Spleen (tissue), 11 donors: ENCODE measurements around the gene RFXANK. TPM values are rescaled to one million over a fixed set of nuclear protein-coding genes. Genes with fewer than 3 reads are reported as not detected.

ENCODE experiments used
- DNase-seq: peaks from one replicate; pipeline ENCODE4 v3.0.0-alpha.2; 2020
- H3K27ac ChIP-seq, 8 donors: fragments of 200-600 bp; sonication (generic) in 7 of 8; 1 replicate in 4 of 8; 2 replicates in 4 of 8; pipeline versions ENCODE4 v1.5.0 to v1.8.0; 2016 to 2021; ENCODE audit warnings: inconsistent platforms in 4 of 8, mild to moderate bottlenecking in 4 of 8, moderate library complexity in 1 of 8
- H3K27me3 ChIP-seq, 7 donors: fragments of 200-600 bp; sonication (generic) in 6 of 7; replicated peaks in 1 of 7; 1 replicate in 4 of 7; 2 replicates in 3 of 7; pipeline versions ENCODE4 v1.5.0 to v1.8.0; 2016 to 2021; ENCODE audit warnings: inconsistent platforms in 3 of 7, mild to moderate bottlenecking in 1 of 7
- H3K36me3 ChIP-seq, 6 donors: fragments of 200-600 bp; sonication (generic) in 5 of 6; 1 replicate in 4 of 6; 2 replicates in 2 of 6; pipeline versions ENCODE4 v1.5.0 to v1.8.0; 2016 to 2021; ENCODE audit warnings: inconsistent platforms in 2 of 6
- H3K4me1 ChIP-seq, 6 donors: fragments of 200-600 bp; sonication (generic) in 5 of 6; 1 replicate in 3 of 6; 2 replicates in 3 of 6; pipeline versions ENCODE4 v1.5.0 to v1.8.0; 2016 to 2021; ENCODE audit warnings: inconsistent platforms in 3 of 6
- H3K4me3 ChIP-seq, 8 donors: fragments of 200-600 bp; sonication (generic) in 7 of 8; 1 replicate in 4 of 8; 2 replicates in 4 of 8; pipeline versions ENCODE4 v1.5.0 to v1.8.0; 2016 to 2021; ENCODE audit warnings: inconsistent platforms in 4 of 8, mild to moderate bottlenecking in 4 of 8, moderate library complexity in 2 of 8
- H3K9me3 ChIP-seq, 8 donors: fragments of 200-600 bp; sonication (generic) in 7 of 8; 1 replicate in 4 of 8; 2 replicates in 4 of 8; pipeline versions ENCODE4 v1.5.0 to v1.8.0; 2016 to 2021; ENCODE audit warnings: inconsistent platforms in 4 of 8
- CTCF ChIP-seq, 11 experiments: fragments of 200-600 bp in 7 of 11; fragments of 450-650 bp in 4 of 11; sonication (generic) in 4 of 11; IDR thresholded peaks in 8 of 11; conservative IDR thresholded peaks in 3 of 11; 1 replicate in 7 of 11; 2 replicates in 4 of 11; pipeline versions ENCODE4 v1.4.0 to v1.8.0; 2016 to 2021; ENCODE audit warnings: antibody characterized with exemption in 11 of 11, inconsistent platforms in 4 of 11, mild to moderate bottlenecking in 1 of 11
- POLR2A ChIP-seq, 3 donors: fragments of 450-650 bp; IDR thresholded peaks; one replicate each; pipeline ENCODE4 v1.5.1; 2017; ENCODE audit warnings: antibody characterized with exemption in 3 of 3, mild to moderate bottlenecking in 1 of 3
- POLR2AphosphoS5 ChIP-seq, 3 donors: sonication (generic); formaldehyde crosslinking; IDR thresholded peaks; one replicate each; pipeline ENCODE4 v1.5.1; 2017; ENCODE audit warnings: antibody characterized with exemption in 3 of 3
- WGBS, 5 donors: extraction: QIAGEN DNeasy Blood & Tissue Kit in 3 of 5; methylation state at CpG; one replicate each; pipeline versions ENCODE4 v1.1.5 to v1.1.7; 2013 to 2018; 5-methylcytosine and 5-hydroxymethylcytosine counted together
- intact Hi-C: fragments of 100-400 bp; cut with DNase I; formaldehyde crosslinking; loops from one replicate; pipeline ENCODE4 v1.15.0; 2023; ENCODE audit warnings: low total_unique reads
- polyA plus RNA-seq, 3 donors: library from polyadenylated mRNA; stranded (reverse); fragments of 200-250 nt; gene quantifications; one replicate each; pipeline ENCODE4 v1.2.1, GENCODE V29; 2013
- total RNA-seq, 7 donors: library from RNA; depleted of rRNA in 3 of 7; stranded (reverse); fragments of >200 nt in 3 of 7; fragmentation: NEBNext Ultra II Directional in 4 of 7; extraction: Animal tissue kit (Norgen Biotek cat#: 25700) in 4 of 7; gene quantifications; one replicate each; pipeline versions ENCODE4 v1.1.0 to v1.2.1, GENCODE V29; 2016 to 2021
- donor health status: healthy with polysubstance abuse.
- donor health status: DM: no; HTN: no; CAD: no; lungs with moderate emphysema.
- donor health status: DM: no; HTN: no; CAD: no.
- donor health status: Bipolar disorder and iron deficiency.
- donor health status: healthy.
- donor health status: DM: no; HTN: no; CAD: no.
- donor health status: DM: yes; HTN: yes; CAD: no.

Gene RFXANK
- total and polyA plus RNA-seq, 10 donors, result 47.4 to 139 (median 75.7) TPM

DNA sequence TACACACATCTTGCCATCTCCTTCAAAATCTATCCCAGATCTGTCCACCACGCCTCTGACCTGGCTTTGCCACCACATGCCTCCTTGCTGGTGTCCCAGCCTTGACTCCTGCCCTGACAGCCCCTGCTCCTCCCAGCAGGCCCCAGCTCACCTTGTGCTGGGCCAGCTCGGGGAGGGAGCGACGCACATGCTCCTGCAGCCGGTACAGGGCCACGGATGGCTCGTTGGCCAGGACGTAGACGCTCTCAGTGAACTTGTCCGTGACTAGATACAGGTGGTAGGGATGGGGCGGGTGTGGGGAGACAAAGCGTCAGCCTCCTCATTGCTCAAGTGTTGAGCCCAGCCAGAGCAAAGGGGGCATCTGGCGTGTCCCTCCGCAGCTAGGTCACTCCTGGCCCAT is 5.3 kb upstream of the RFXANK start:
- WGBS, 5 donors, result 93 to 98% (median 96%) methylated on average over 14 of the region's 14 CpGs
- no peak for TF ChIP-seq CTCF (IDR thresholded peaks at IDR 0.05 in 8 of 11, conservative IDR thresholded peaks at IDR 0.05 in 3 of 11)
- peak in 1 of 3 donors; percentile 32 for TF ChIP-seq POLR2AphosphoS5 (IDR thresholded peaks at IDR 0.05)
- no peak for TF ChIP-seq POLR2A (IDR thresholded peaks at IDR 0.05)
- H3K27ac ChIP-seq, result peak overlapping the region in 7 of 8 donors; percentile 72 to 95 (median 91)

GRCh38 chr19:19191768-19192077 is 335 bp upstream of the RFXANK start:
- peak overlapping the region; percentile 99 to 100 (median 100) for H3K27ac ChIP-seq
- DNase-seq, result no peak
- WGBS, 5 donors, result 0 to 1% (median 1%) methylated on average over 17 of the region's 17 CpGs
- TF ChIP-seq POLR2A (IDR thresholded peaks at IDR 0.05), result no peak
- no peak for TF ChIP-seq CTCF (IDR thresholded peaks at IDR 0.05 in 8 of 11, conservative IDR thresholded peaks at IDR 0.05 in 3 of 11)
- TF ChIP-seq POLR2AphosphoS5 (IDR thresholded peaks at IDR 0.05), result no peak
- H3K9me3 ChIP-seq, result peaks cover 0 to 3% (median under 1%) of the 10 kb centered on the region in 8 donors
- peaks cover 0 to 54% (median 6%) of the 10 kb centered on the region in 6 donors for H3K36me3 ChIP-seq
- intact Hi-C loops, result no loop called here
- H3K27me3 ChIP-seq, result no peaks in the 10 kb centered on the region
- peaks cover 31 to 88% (median 68%) of the 10 kb centered on the region in 6 donors for H3K4me1 ChIP-seq
- H3K4me3 ChIP-seq, result peak overlapping the region; percentile 84 to 99 (median 96)

More for the DNA sequence above, 5.3 kb upstream of the RFXANK start:
- intact Hi-C loops, result no loop called here
- H3K4me1 ChIP-seq, result peaks cover 18 to 94% (median 54%) of the 10 kb centered on the region in 6 donors
- H3K36me3 ChIP-seq, result peaks cover 0 to 72% (median 23%) of the 10 kb centered on the region in 6 donors
- peak overlapping the region in 1 of 8 donors; percentile 44 for H3K4me3 ChIP-seq
- no peaks in the 10 kb centered on the region for H3K27me3 ChIP-seq
- DNase-seq, result no peak
- H3K9me3 ChIP-seq, result peaks cover 0 to 10% (median 4%) of the 10 kb centered on the region in 8 donors

DNA sequence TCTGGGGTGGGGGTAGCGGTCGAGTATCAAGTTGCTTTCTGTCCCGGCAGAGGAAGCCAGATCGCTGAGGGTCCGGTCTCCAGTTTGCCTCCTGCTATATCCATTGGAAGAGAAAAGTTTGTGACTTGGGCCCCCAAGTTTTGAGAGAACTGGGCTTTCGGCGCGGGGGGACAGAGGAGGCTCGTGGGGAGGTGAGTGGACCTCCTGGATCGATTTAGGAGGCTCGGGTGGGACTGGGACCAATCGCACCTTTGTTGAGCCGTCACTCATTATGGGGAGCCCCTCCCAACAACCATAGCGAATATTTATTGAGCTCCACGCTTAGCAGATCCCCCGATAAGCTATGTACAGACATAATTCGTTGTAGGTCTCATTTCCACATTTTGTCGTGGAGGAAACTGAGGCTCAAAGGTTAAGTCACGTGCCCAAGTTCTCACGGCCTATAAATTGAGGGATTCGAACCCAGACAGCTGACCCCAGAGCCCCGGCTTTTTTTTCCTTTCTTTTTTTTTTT is 909 bp downstream of the RFXANK start:
- 0 to 1% (median 1%) methylated on average over 22 of the region's 22 CpGs for WGBS, 5 donors
- peaks cover 3 to 60% (median 16%) of the 10 kb centered on the region in 6 donors for H3K36me3 ChIP-seq
- intact Hi-C loops, result no loop called here
- H3K4me1 ChIP-seq, result peaks cover 31 to 79% (median 62%) of the 10 kb centered on the region in 6 donors
- no peaks in the 10 kb centered on the region for H3K27me3 ChIP-seq
- H3K27ac ChIP-seq, result peak overlapping the region; percentile 99 to 100 (median 100)
- H3K4me3 ChIP-seq, result peak overlapping the region; percentile 54 to 99 (median 92)
- no peaks in the 10 kb centered on the region for H3K9me3 ChIP-seq
- TF ChIP-seq POLR2A (IDR thresholded peaks at IDR 0.05) (no peak), CTCF (IDR thresholded peaks at IDR 0.05 in 8 of 11, conservative IDR thresholded peaks at IDR 0.05 in 3 of 11) (no peak), POLR2AphosphoS5 (IDR thresholded peaks at IDR 0.05) (no peak)
- no peak for DNase-seq

- Histone ChIP-seq H3K4me3 (peak overlapping the region in 4 of 8 donors; percentile 84 to 99 (median 88)), H3K36me3 (peaks cover 3 to 61% (median 25%) of the 10 kb centered on the region in 6 donors), H3K27ac (peak overlapping the region in 5 of 8 donors; percentile 99 to 100 (median 100)), H3K27me3 (no peaks in the 10 kb centered on the region), H3K4me1 (peaks cover 31 to 70% (median 53%) of the 10 kb centered on the region in 6 donors), H3K9me3 (no peaks in the 10 kb centered on the region)
- DNase-seq, result no peak
- intact Hi-C loops, result no loop called here
- TF ChIP-seq POLR2AphosphoS5 (IDR thresholded peaks at IDR 0.05) (no peak), POLR2A (IDR thresholded peaks at IDR 0.05) (no peak), CTCF (IDR thresholded peaks at IDR 0.05 in 8 of 11, conservative IDR thresholded peaks at IDR 0.05 in 3 of 11) (no peak)
- WGBS, 5 donors, result 73 to 87% (median 83%) methylated on average over 5 of the region's 5 CpGs
Observed at GRCh38 chr19:19193926-19194325, 1.9 kb downstream of the RFXANK start.
